ENCODE data around the gene ACTG1.

ACTG1 gene

GRCh38 chr17:81466564-81467472, 45.8 kb downstream of the ACTG1 start:
- DNase-seq (ENCODE audit: low read depth in 2 of 2, low spot score in 1 of 2) = no peak

- no peak for DNase-seq (ENCODE audit: low read depth in 2 of 2, low spot score in 1 of 2)
Measured at GRCh38 chr17:81465910-81466309, 46.7 kb downstream of the ACTG1 start.

- no peak for DNase-seq (ENCODE audit: low read depth in 2 of 2, low spot score in 1 of 2)
Measured at GRCh38 chr17:81464586-81464985, 48.0 kb downstream of the ACTG1 start.

- no peak for DNase-seq (ENCODE audit: low read depth in 2 of 2, low spot score in 1 of 2)
Measured at GRCh38 chr17:81463506-81463905, 49.1 kb downstream of the ACTG1 start.

GRCh38 chr17:81462506-81463125, 50.0 kb downstream of the ACTG1 start:
- DNase-seq (ENCODE audit: low read depth in 2 of 2, low spot score in 1 of 2) = no peak

- DNase-seq (ENCODE audit: low read depth in 2 of 2, low spot score in 1 of 2) = no peak
Measured at GRCh38 chr17:81461607-81462500, 50.7 kb downstream of the ACTG1 start.

- no peak for DNase-seq (ENCODE audit: low read depth in 2 of 2, low spot score in 1 of 2)
Measured at GRCh38 chr17:81460856-81461460, 51.6 kb downstream of the ACTG1 start.

Data from stimulated activated CD8-positive, alpha-beta memory T cell treated with anti-CD3 and anti-CD28 coated beads, Interleukin-4, amount 100 ng/mL, for 4 hours (primary cell).